SHP77 (cell line): ENCODE results near the gene RGS6.

ENCODE experiments used
- DNase-seq, 2 experiments: peaks; one replicate each; lab custom pipeline; 2025; lab: John Stamatoyannopoulos, UW

RGS6 gene

GRCh38 chr14:72500234-72500838 is 568.1 kb downstream of the RGS6 start:
- no peak for DNase-seq

GRCh38 chr14:72501439-72501838 is 569.2 kb downstream of the RGS6 start:
- DNase-seq = no peak

- DNase-seq = no peak
Observed at GRCh38 chr14:72503271-72503670, 571.0 kb downstream of the RGS6 start.

- DNase-seq = no peak
Observed at GRCh38 chr14:72503696-72504368, 571.6 kb downstream of the RGS6 start.

- no peak for DNase-seq
Observed at GRCh38 chr14:72510566-72510965, 578.3 kb downstream of the RGS6 start.

- no peak for DNase-seq
Observed at GRCh38 chr14:72512281-72512680, 580.1 kb downstream of the RGS6 start.

- no peak for DNase-seq
Observed at GRCh38 chr14:72512925-72513324, 580.7 kb downstream of the RGS6 start.

GRCh38 chr14:72513346-72513745 is 581.1 kb downstream of the RGS6 start:
- DNase-seq = no peak

GRCh38 chr14:72513965-72514659 is 581.9 kb downstream of the RGS6 start:
- peak; percentile 6 to 33 for DNase-seq

- no peak for DNase-seq
Observed at GRCh38 chr14:72514660-72515025, 582.4 kb downstream of the RGS6 start.

- DNase-seq = peak; percentile 2 to 13
Observed at GRCh38 chr14:72515779-72516770, 583.8 kb downstream of the RGS6 start.

- peak; percentile 10 to 14 for DNase-seq
Observed at GRCh38 chr14:72516936-72517700, 584.9 kb downstream of the RGS6 start.

- no peak for DNase-seq
Observed at GRCh38 chr14:72517736-72518135, 585.5 kb downstream of the RGS6 start.

- no peak for DNase-seq
Observed at GRCh38 chr14:72518809-72519377, 586.7 kb downstream of the RGS6 start.

- DNase-seq = no peak
Observed at GRCh38 chr14:72519543-72519942, 587.3 kb downstream of the RGS6 start.

- no peak for DNase-seq
Observed at GRCh38 chr14:72521045-72521444, 588.8 kb downstream of the RGS6 start.

- DNase-seq = no peak
Observed at GRCh38 chr14:72521968-72522741, 589.9 kb downstream of the RGS6 start.

GRCh38 chr14:72522847-72523246 is 590.6 kb downstream of the RGS6 start:
- no peak for DNase-seq

- no peak for DNase-seq
Observed at GRCh38 chr14:72523424-72524294, 591.4 kb downstream of the RGS6 start.
